Loucy (cell line): Measurements from ENCODE around the gene SCD5.

Source experiments
- H2AFZ ChIP-seq: fragments of 200-600 bp; sonication (generic); 2 replicates; pipeline ENCODE4 v1.6.0; 2016; ENCODE audit warnings: antibody characterized with exemption, mild to moderate bottlenecking, low read length, moderate library complexity
- H3F3A ChIP-seq: fragments of 200-600 bp; 2 replicates; pipeline ENCODE4 v1.6.0; 2016; ENCODE audit warnings: antibody characterized with exemption, low read depth, mild to moderate bottlenecking
- H3K27me3 ChIP-seq: fragments of 200-600 bp; sonication (generic); 2 replicates; pipeline ENCODE4 v1.6.1; 2014; ENCODE audit warnings: low read length, mild to moderate bottlenecking; ENCODE audit not compliant: insufficient read depth, poor library complexity, severe bottlenecking
- H3K36me3 ChIP-seq: fragments of 200-600 bp; sonication (generic); 2 replicates; pipeline ENCODE4 v1.6.1; 2016; ENCODE audit warnings: low read length; ENCODE audit not compliant: insufficient read depth
- H3K4me1 ChIP-seq: fragments of 200-600 bp; sonication (generic); 2 replicates; pipeline ENCODE4 v1.5.1; 2014; ENCODE audit warnings: low read length, mild to moderate bottlenecking; ENCODE audit not compliant: insufficient read depth, poor library complexity, severe bottlenecking
- H3K4me2 ChIP-seq: fragments of 200-600 bp; sonication (generic); 2 replicates; pipeline ENCODE4 v1.6.0; 2014; ENCODE audit warnings: antibody characterized with exemption, low read length, low read depth, mild to moderate bottlenecking; ENCODE audit not compliant: poor library complexity, severe bottlenecking
- H3K4me3 ChIP-seq: fragments of 200-600 bp; sonication (generic); 2 replicates; pipeline ENCODE4 v1.5.1; 2014; ENCODE audit warnings: low read length, mild to moderate bottlenecking, mixed read lengths; ENCODE audit not compliant: poor library complexity, severe bottlenecking
- H3K79me2 ChIP-seq: fragments of 200-600 bp; sonication (generic); 2 replicates; pipeline ENCODE4 v1.6.1; 2014; ENCODE audit warnings: low read length; ENCODE audit not compliant: insufficient read depth
- H3K9ac ChIP-seq: fragments of 200-600 bp; sonication (generic); 2 replicates; pipeline ENCODE4 v1.6.0; 2014; ENCODE audit warnings: mild to moderate bottlenecking, low read depth, low read length, moderate library complexity; ENCODE audit not compliant: poor library complexity, severe bottlenecking
- H3K9me2 ChIP-seq: fragments of 200-600 bp; sonication (generic); replicated peaks from 2 replicates; pipeline ENCODE4 v1.6.1; 2016; ENCODE audit warnings: low read depth, low read length, mixed read lengths
- H3K9me3 ChIP-seq: fragments of 200-600 bp; sonication (generic); 2 replicates; pipeline ENCODE4 v1.6.1; 2014; ENCODE audit warnings: mild to moderate bottlenecking, antibody characterized with exemption, low read length, low read depth; ENCODE audit not compliant: insufficient read depth
- H4K20me1 ChIP-seq: fragments of 200-600 bp; sonication (generic); 2 replicates; pipeline ENCODE4 v1.6.0; 2014; ENCODE audit warnings: antibody characterized with exemption, low read length, mild to moderate bottlenecking; ENCODE audit not compliant: insufficient read depth, poor library complexity, severe bottlenecking
- EZH2phosphoT487 ChIP-seq: fragments of 200-600 bp; IDR thresholded peaks from 2 replicates; pipeline ENCODE4 v1.6.1; 2018; ENCODE audit warnings: antibody characterized with exemption, mild to moderate bottlenecking, moderate library complexity, borderline replicate concordance
- TF ChIP-seq, protein P1 (sequence below): fragments of 200-600 bp; sonication (generic); conservative IDR thresholded peaks from 2 replicates; pipeline ENCODE4 v1.5.1; 2014; ENCODE audit warnings: mild to moderate bottlenecking, antibody characterized with exemption, low read length

SCD5 gene

GRCh38 chr4:82618103-82618720 lies 180.4 kb downstream of the SCD5 start:
- no peak overlapping the region for H3K4me3 ChIP-seq
- no peaks in the 10 kb centered on the region for H3K27me3 ChIP-seq
- H2AFZ ChIP-seq, result no peak overlapping the region
- H3K4me1 ChIP-seq, result no peaks in the 10 kb centered on the region
- no peaks in the 10 kb centered on the region for H3F3A ChIP-seq
- no peaks in the 10 kb centered on the region for H4K20me1 ChIP-seq
- H3K4me2 ChIP-seq, result no peak overlapping the region
- no peak overlapping the region for H3K9ac ChIP-seq
- H3K9me3 ChIP-seq, result no peaks in the 10 kb centered on the region
- TF ChIP-seq, protein P1, sequence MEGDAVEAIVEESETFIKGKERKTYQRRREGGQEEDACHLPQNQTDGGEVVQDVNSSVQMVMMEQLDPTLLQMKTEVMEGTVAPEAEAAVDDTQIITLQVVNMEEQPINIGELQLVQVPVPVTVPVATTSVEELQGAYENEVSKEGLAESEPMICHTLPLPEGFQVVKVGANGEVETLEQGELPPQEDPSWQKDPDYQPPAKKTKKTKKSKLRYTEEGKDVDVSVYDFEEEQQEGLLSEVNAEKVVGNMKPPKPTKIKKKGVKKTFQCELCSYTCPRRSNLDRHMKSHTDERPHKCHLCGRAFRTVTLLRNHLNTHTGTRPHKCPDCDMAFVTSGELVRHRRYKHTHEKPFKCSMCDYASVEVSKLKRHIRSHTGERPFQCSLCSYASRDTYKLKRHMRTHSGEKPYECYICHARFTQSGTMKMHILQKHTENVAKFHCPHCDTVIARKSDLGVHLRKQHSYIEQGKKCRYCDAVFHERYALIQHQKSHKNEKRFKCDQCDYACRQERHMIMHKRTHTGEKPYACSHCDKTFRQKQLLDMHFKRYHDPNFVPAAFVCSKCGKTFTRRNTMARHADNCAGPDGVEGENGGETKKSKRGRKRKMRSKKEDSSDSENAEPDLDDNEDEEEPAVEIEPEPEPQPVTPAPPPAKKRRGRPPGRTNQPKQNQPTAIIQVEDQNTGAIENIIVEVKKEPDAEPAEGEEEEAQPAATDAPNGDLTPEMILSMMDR, result no peak
- TF ChIP-seq EZH2phosphoT487, result no peak
- H3K36me3 ChIP-seq, result no peaks in the 10 kb centered on the region
- H3K79me2 ChIP-seq, result no peaks in the 10 kb centered on the region
- no peaks in the 10 kb centered on the region for H3K9me2 ChIP-seq

DNA sequence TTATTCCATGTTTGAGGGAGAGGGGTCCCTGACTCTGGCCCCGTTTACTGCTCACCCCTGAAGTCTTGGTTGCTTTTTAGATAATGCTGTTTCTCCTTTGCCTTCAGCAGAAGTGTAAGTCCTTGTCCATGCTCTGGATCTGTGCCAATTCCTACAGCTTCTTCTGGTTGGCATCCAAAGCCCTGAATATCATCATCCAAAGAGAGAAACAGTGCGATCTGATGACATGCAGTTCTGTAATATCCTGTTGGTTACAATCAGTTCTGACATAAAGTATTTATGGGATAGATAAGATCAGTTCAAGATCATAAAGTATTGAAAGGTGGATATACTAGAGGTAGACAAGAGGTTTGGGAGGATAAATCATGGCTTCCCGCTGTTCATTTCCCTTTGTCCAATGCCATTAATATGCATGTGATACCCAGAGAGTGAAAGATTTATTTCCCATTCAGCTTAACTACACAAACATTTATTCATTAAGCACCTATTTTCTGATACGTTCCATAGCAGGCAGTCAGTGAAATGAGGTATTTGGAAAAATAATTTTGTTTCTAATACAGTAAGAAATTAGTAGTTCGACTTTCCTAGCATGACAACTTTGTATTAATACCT lies 183.7 kb downstream of the SCD5 start:
- no peak overlapping the region for H3K4me2 ChIP-seq
- no peaks in the 10 kb centered on the region for H3K9me3 ChIP-seq
- no peak for TF ChIP-seq EZH2phosphoT487
- TF ChIP-seq, protein P1, result no peak

GRCh38 chr4:82613121-82613520 lies 185.5 kb downstream of the SCD5 start:
- H3K4me1 ChIP-seq, result no peaks in the 10 kb centered on the region
- H3K36me3 ChIP-seq, result no peaks in the 10 kb centered on the region
- no peak overlapping the region for H3K4me3 ChIP-seq
- no peaks in the 10 kb centered on the region for H3K27me3 ChIP-seq
- no peak for TF ChIP-seq EZH2phosphoT487
- TF ChIP-seq, protein P1, result no peak
- no peak overlapping the region for H2AFZ ChIP-seq
- no peak overlapping the region for H3K9ac ChIP-seq
- no peaks in the 10 kb centered on the region for H4K20me1 ChIP-seq
- H3K4me2 ChIP-seq, result no peak overlapping the region
- H3K9me3 ChIP-seq, result no peaks in the 10 kb centered on the region
- H3K9me2 ChIP-seq, result no peaks in the 10 kb centered on the region
- H3F3A ChIP-seq, result no peaks in the 10 kb centered on the region
- H3K79me2 ChIP-seq, result no peaks in the 10 kb centered on the region

More for the DNA sequence above, 183.7 kb downstream of the SCD5 start:
- H3F3A ChIP-seq, result no peaks in the 10 kb centered on the region
- H3K9ac ChIP-seq, result no peak overlapping the region
- no peaks in the 10 kb centered on the region for H3K27me3 ChIP-seq
- no peaks in the 10 kb centered on the region for H4K20me1 ChIP-seq
- no peaks in the 10 kb centered on the region for H3K79me2 ChIP-seq
- no peaks in the 10 kb centered on the region for H3K36me3 ChIP-seq
- H3K4me3 ChIP-seq, result no peak overlapping the region
- H3K4me1 ChIP-seq, result no peaks in the 10 kb centered on the region
- no peaks in the 10 kb centered on the region for H3K9me2 ChIP-seq
- no peak overlapping the region for H2AFZ ChIP-seq
